Neural cell (in vitro differentiated cells): ENCODE data around the gene AKR7A3. TPM values are rescaled to one million over a fixed set of nuclear protein-coding genes. Genes with fewer than 3 reads are reported as not detected.

Source experiments
- H2AFZ ChIP-seq: fragments of 200-600, 300-800 bp; sonication (generic), shearing (Covaris generic); 2 replicates; pipeline ENCODE4 v1.6.0; 2014; ENCODE audit warnings: low read depth, mild to moderate bottlenecking, antibody characterized with exemption, low read length, moderate library complexity
- H3F3A ChIP-seq: fragments of 200-600 bp; shearing (Covaris generic); 2 replicates; pipeline ENCODE4 v1.6.1; 2016; ENCODE audit warnings: mild to moderate bottlenecking, moderate library complexity, mixed read lengths, antibody characterized with exemption, low read length; ENCODE audit not compliant: insufficient read depth, poor library complexity, severe bottlenecking
- H3K27ac ChIP-seq: fragments of 200-600, 300-800 bp; sonication (generic), shearing (Covaris generic); 2 replicates; pipeline ENCODE4 v1.5.1; 2014; ENCODE audit warnings: mild to moderate bottlenecking, low read length, moderate library complexity
- H3K27me3 ChIP-seq: fragments of 300-800, 200-600 bp; sonication (generic), shearing (Covaris generic); 2 replicates; pipeline ENCODE4 v1.6.0; 2014; ENCODE audit warnings: mild to moderate bottlenecking, low read depth, low read length, moderate library complexity; ENCODE audit not compliant: insufficient read depth
- H3K36me3 ChIP-seq: fragments of 300-800, 200-600 bp; sonication (generic), shearing (Covaris generic); 2 replicates; pipeline ENCODE4 v1.5.1; 2014; ENCODE audit warnings: mild to moderate bottlenecking, antibody characterized with exemption, low read length, moderate library complexity; ENCODE audit not compliant: insufficient read depth
- H3K4me2 ChIP-seq: fragments of 300-800, 200-600 bp; sonication (generic), shearing (Covaris generic); 2 replicates; pipeline ENCODE4 v1.6.0; 2014; ENCODE audit warnings: mild to moderate bottlenecking, low read length
- H3K4me3 ChIP-seq: fragments of 300-800, 200-600 bp; sonication (generic), shearing (Covaris generic); 2 replicates; pipeline ENCODE4 v1.5.1; 2014; ENCODE audit warnings: mild to moderate bottlenecking, low read length, moderate library complexity
- H3K79me2 ChIP-seq: fragments of 200-600 bp; shearing (Covaris generic); replicated peaks from 2 replicates; pipeline ENCODE4 v1.6.0; 2014; ENCODE audit warnings: mild to moderate bottlenecking, low read length, moderate library complexity; ENCODE audit not compliant: insufficient read depth
- H3K9ac ChIP-seq: fragments of 300-800, 200-600 bp; sonication (generic), shearing (Covaris generic); 2 replicates; pipeline ENCODE4 v1.6.1; 2016; ENCODE audit warnings: mild to moderate bottlenecking, low read length, mixed read lengths
- H3K9me2 ChIP-seq: fragments of 200-600 bp; shearing (Covaris generic); 2 replicates; pipeline ENCODE4 v1.6.1; 2016; ENCODE audit warnings: mild to moderate bottlenecking, low read length, mixed read lengths; ENCODE audit not compliant: insufficient read depth
- H3K9me3 ChIP-seq: fragments of 200-600, 300-800 bp; sonication (generic), shearing (Covaris generic); 2 replicates; pipeline ENCODE4 v1.6.1; 2016; ENCODE audit warnings: mild to moderate bottlenecking, mixed run types, low read length, moderate library complexity, mixed read lengths
- H4K20me1 ChIP-seq: fragments of 200-600 bp; shearing (Covaris generic); 2 replicates; pipeline ENCODE4 v1.6.1; 2016; ENCODE audit warnings: mild to moderate bottlenecking, mixed run types; ENCODE audit not compliant: insufficient read depth
- CTCF ChIP-seq: fragments of 450-650 bp; IDR thresholded peaks from 2 replicates; pipeline ENCODE4 v1.5.1; 2014; ENCODE audit warnings: antibody characterized with exemption, mild to moderate bottlenecking, moderate library complexity; ENCODE audit not compliant: poor library complexity, severe bottlenecking
- EP300 ChIP-seq: fragments of 450-650 bp; conservative IDR thresholded peaks from 2 replicates; pipeline ENCODE4 v1.6.1; 2014; ENCODE audit warnings: antibody characterized with exemption, mild to moderate bottlenecking, moderate library complexity; ENCODE audit not compliant: poor library complexity, severe bottlenecking
- EZH2 ChIP-seq: fragments of 200-600, 300-800 bp; shearing (Covaris generic), sonication (generic); IDR thresholded peaks from 2 replicates; pipeline ENCODE4 v1.6.1; 2014; ENCODE audit warnings: antibody characterized with exemption, low read length, borderline replicate concordance, mild to moderate bottlenecking; ENCODE audit not compliant: insufficient read depth, poor library complexity, severe bottlenecking
- MXI1 ChIP-seq: fragments of 450-650 bp; conservative IDR thresholded peaks from 2 replicates; pipeline ENCODE4 v1.6.1; 2014; ENCODE audit warnings: antibody characterized with exemption, mild to moderate bottlenecking; ENCODE audit not compliant: poor library complexity, severe bottlenecking
- POLR2AphosphoS5 ChIP-seq: IDR thresholded peaks from 2 replicates; pipeline ENCODE4 v1.6.1; 2012
- RAD21 ChIP-seq: fragments of 450-650 bp; conservative IDR thresholded peaks from 2 replicates; pipeline ENCODE4 v1.6.1; 2014; ENCODE audit warnings: antibody characterized with exemption, mild to moderate bottlenecking, moderate library complexity
- REST ChIP-seq: IDR thresholded peaks from 2 replicates; pipeline ENCODE4 v1.6.1; 2012; ENCODE audit warnings: borderline replicate concordance
- SMC3 ChIP-seq: fragments of 450-650 bp; conservative IDR thresholded peaks from 2 replicates; pipeline ENCODE4 v1.6.1; 2014; ENCODE audit warnings: antibody characterized with exemption, mild to moderate bottlenecking, moderate library complexity; ENCODE audit not compliant: poor library complexity
- TAF1 ChIP-seq: IDR thresholded peaks from 2 replicates; pipeline ENCODE4 v1.6.1; 2012; ENCODE audit warnings: low read depth
- polyA plus RNA-seq: library from polyadenylated mRNA; depleted of rRNA; stranded (reverse); fragments of >200 nt; gene quantifications from 2 replicates; pipeline ENCODE4 v1.2.3, GENCODE V29; 2014

Gene AKR7A3
- polyA plus RNA-seq, 1 donor from 2014 or later: 2.9 TPM

GRCh38 chr1:19315378-19316198 is 27.0 kb upstream of the AKR7A3 start:
- Histone ChIP-seq H3K9me2 (no peaks in the 10 kb centered on the region), H3F3A (no peaks in the 10 kb centered on the region), H3K9ac (no peak overlapping the region), H3K27me3 (no peaks in the 10 kb centered on the region), H3K4me2 (no peak overlapping the region), H3K9me3 (no peaks in the 10 kb centered on the region), H3K4me3 (no peak overlapping the region), H3K79me2 (peaks cover 12% of the 10 kb centered on the region), H3K36me3 (no peaks in the 10 kb centered on the region), H2AFZ (no peak overlapping the region), H3K27ac (no peak overlapping the region), H4K20me1 (no peaks in the 10 kb centered on the region)
- TF ChIP-seq REST (no peak), EP300 (no peak), EZH2 (no peak), POLR2AphosphoS5 (no peak), SMC3 (no peak), TAF1 (no peak), MXI1 (no peak), RAD21 (no peak), CTCF (no peak)

- no peak for TF ChIP-seq EP300
- no peak for TF ChIP-seq REST
- TF ChIP-seq POLR2AphosphoS5: no peak
- TF ChIP-seq MXI1: no peak
- TF ChIP-seq EZH2: no peak
- TF ChIP-seq CTCF: no peak
- TF ChIP-seq TAF1: no peak
- no peak for TF ChIP-seq RAD21
- no peak for TF ChIP-seq SMC3
- Histone ChIP-seq H4K20me1 (no peaks in the 10 kb centered on the region), H3K79me2 (peaks cover 12% of the 10 kb centered on the region), H3K27ac (no peak overlapping the region), H3K4me3 (peak overlapping the region; percentile 98), H3K9ac (no peak overlapping the region), H3K9me3 (no peaks in the 10 kb centered on the region), H3F3A (no peaks in the 10 kb centered on the region), H2AFZ (no peak overlapping the region), H3K9me2 (no peaks in the 10 kb centered on the region), H3K27me3 (no peaks in the 10 kb centered on the region), H3K4me2 (no peak overlapping the region), H3K36me3 (no peaks in the 10 kb centered on the region)
Observed at GRCh38 chr1:19313961-19314882, 25.7 kb upstream of the AKR7A3 start.
